Measurements from ENCODE around the gene MLLT1.

The MLLT1 gene

GRCh38 chr19:6164906-6165531 is 114.8 kb downstream of the MLLT1 start:
- TF ChIP-seq, protein P1, sequence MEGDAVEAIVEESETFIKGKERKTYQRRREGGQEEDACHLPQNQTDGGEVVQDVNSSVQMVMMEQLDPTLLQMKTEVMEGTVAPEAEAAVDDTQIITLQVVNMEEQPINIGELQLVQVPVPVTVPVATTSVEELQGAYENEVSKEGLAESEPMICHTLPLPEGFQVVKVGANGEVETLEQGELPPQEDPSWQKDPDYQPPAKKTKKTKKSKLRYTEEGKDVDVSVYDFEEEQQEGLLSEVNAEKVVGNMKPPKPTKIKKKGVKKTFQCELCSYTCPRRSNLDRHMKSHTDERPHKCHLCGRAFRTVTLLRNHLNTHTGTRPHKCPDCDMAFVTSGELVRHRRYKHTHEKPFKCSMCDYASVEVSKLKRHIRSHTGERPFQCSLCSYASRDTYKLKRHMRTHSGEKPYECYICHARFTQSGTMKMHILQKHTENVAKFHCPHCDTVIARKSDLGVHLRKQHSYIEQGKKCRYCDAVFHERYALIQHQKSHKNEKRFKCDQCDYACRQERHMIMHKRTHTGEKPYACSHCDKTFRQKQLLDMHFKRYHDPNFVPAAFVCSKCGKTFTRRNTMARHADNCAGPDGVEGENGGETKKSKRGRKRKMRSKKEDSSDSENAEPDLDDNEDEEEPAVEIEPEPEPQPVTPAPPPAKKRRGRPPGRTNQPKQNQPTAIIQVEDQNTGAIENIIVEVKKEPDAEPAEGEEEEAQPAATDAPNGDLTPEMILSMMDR (IDR thresholded peaks at IDR 0.05; ENCODE audit: control insufficient read depth, insufficient read depth, low read depth, low read length, missing control alignments), result no peak
- H3K4me3 ChIP-seq (ENCODE audit: control insufficient read depth, low read depth, low read length), result no peak overlapping the region
- no peak for DNase-seq (ENCODE audit: low read depth)

DNA sequence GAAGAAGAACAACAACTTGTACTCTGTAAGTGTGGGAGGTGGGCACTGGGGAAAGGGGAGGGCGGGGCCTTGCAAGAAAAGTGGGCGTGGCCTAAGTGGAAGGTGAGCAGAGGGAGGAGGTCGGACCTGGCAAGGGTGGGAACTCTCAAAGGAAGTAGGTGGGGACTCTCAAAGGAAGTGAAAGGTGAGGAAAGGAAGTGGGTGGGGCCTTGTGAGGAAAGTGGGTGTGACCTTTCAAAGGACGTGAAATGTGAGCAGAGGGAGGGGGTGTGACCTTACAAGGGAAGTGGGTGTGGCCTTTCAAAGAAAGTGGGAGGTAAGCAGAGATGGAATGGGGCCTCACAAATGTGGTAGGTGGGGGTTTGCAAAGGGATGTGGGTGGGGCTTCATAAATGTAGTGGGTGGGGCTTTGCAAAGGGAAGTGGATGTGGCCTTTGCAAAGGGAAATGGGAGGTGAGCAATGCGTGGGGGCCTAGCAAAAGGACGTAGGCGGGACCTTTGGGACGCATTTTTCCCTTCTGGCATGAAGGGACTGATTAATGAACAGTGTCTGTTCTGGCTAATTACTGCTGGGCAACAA is 118.4 kb downstream of the MLLT1 start:
- no peak overlapping the region for H3K4me3 ChIP-seq (ENCODE audit: control insufficient read depth, low read depth, low read length)
- TF ChIP-seq, protein P1 (IDR thresholded peaks at IDR 0.05; ENCODE audit: control insufficient read depth, insufficient read depth, low read depth, low read length, missing control alignments), result no peak
- no peak for DNase-seq (ENCODE audit: low read depth)
